ENCODE measurements around the gene APLNR. TPM values are rescaled to one million over a fixed set of nuclear protein-coding genes. Genes with fewer than 3 reads are reported as not detected.

The APLNR gene
- polyA plus RNA-seq, 1 of the 3 experiments (the other 2 are of a cell fraction), result 0.03 TPM

DNA sequence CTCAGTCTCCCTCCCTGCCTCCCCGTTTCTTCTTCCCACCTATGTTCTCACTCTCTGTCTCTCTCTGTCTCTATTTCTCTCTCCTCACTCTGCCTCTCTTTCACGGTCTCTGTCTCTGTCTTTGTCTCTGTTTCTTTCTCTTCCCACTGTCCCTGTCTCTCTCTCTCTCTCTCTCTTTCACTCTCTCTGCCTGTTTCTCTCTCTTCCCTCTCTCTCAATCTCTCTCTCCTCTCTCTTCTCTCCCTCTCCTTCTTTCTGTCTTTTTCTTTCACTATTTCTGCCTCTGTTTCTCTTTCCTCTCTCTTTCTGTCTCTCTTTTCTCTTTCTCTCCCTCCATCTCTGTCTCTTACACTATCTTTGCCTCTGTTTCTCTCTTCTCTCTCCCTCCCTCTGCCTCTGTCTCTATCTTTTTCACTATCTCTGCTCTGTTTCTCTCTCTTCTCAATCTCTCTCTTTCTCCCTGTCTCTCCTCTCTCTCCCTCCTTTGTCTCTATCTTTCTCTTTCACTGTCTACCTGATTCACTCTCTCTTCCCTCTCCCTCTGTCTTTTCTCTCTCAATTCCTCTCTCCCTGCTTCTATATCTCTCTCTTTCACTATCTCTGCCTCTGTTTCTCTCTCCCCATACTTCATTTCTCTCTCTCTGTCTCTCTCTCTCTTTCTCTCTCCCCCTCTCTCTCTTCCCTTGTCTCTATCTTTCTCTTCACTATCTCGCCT lies 5.4 kb downstream of the APLNR start (continued):
- TF ChIP-seq, protein P1, sequence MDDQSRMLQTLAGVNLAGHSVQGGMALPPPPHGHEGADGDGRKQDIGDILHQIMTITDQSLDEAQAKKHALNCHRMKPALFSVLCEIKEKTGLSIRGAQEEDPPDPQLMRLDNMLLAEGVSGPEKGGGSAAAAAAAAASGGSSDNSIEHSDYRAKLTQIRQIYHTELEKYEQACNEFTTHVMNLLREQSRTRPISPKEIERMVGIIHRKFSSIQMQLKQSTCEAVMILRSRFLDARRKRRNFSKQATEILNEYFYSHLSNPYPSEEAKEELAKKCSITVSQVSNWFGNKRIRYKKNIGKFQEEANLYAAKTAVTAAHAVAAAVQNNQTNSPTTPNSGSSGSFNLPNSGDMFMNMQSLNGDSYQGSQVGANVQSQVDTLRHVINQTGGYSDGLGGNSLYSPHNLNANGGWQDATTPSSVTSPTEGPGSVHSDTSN (IDR thresholded peaks at IDR 0.05), result no peak
- TF ChIP-seq FOXM1 (IDR thresholded peaks at IDR 0.05; ENCODE audit: low read depth) (no peak), POLR2AphosphoS5 (IDR thresholded peaks at IDR 0.05; ENCODE audit: low read depth, low read length) (no peak), NFIC (IDR thresholded peaks at IDR 0.05; ENCODE audit: borderline replicate concordance) (no peak), FOSL2 (IDR thresholded peaks at IDR 0.05; ENCODE audit: borderline replicate concordance, low read depth) (no peak)

DNA sequence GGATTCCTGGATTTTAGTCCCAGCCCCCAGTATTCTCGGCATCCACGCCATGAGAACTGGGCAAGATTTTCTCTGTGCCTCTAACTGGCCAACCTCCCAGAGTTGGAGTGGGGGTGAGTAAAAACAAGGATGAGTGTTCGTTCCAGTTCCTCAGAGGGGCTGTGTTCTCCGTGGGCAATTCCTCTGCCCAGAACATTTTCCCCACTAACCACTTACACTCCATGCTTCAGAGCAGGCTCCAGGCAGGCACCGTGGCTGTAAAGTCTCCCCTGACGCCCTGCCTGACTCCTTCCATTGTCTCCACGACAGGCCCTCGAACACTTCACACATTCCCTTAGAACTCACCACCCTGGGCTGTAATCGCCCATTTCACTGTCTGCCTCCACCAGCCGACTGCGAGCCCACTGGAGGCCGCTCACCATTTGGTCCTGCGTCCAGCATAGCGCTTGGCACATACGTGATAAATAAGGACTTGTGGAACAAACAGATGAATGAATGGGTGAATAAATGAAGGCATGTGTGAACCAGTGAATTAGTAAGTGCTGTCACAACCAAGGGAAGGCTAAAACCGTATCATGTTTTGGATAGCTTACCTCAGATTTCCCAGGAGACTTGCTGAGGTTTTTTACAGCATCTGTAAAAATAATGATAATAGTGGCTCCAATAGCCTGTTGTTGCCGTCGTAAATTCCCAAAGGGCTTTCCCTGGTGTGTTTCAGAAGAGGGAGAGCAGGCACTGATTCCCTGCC lies 6.1 kb downstream of the APLNR start:
- CTCF ChIA-PET, result no interaction called here
- no peak for DNase-seq
- TF ChIP-seq NRF1 (IDR thresholded peaks at IDR 0.05; ENCODE audit: low read depth, low read length) (no peak), RAD21 (IDR thresholded peaks at IDR 0.05; ENCODE audit: low read length) (no peak), JUND (IDR thresholded peaks at IDR 0.05) (no peak), TEAD4 (IDR thresholded peaks at IDR 0.05; ENCODE audit: borderline replicate concordance, insufficient read depth) (no peak), RCOR1 (IDR thresholded peaks at IDR 0.05; ENCODE audit: low read length) (no peak), SIN3A (IDR thresholded peaks at IDR 0.05; ENCODE audit: borderline replicate concordance, low read depth, low read length) (no peak), FOXM1 (IDR thresholded peaks at IDR 0.05; ENCODE audit: low read depth) (no peak), MEF2A (IDR thresholded peaks at IDR 0.05; ENCODE audit: borderline replicate concordance, low read depth) (no peak), RXRA (IDR thresholded peaks at IDR 0.05; ENCODE audit: borderline replicate concordance, low read depth) (no peak), TAF1 (IDR thresholded peaks at IDR 0.05; ENCODE audit: borderline replicate concordance, low read depth, low read length) (no peak), NFIC (IDR thresholded peaks at IDR 0.05; ENCODE audit: borderline replicate concordance) (no peak), RFX5 (IDR thresholded peaks at IDR 0.05; ENCODE audit: low read length) (no peak)
- TF ChIP-seq, protein P1 (IDR thresholded peaks at IDR 0.05), result no peak
- TF ChIP-seq, protein P2, sequence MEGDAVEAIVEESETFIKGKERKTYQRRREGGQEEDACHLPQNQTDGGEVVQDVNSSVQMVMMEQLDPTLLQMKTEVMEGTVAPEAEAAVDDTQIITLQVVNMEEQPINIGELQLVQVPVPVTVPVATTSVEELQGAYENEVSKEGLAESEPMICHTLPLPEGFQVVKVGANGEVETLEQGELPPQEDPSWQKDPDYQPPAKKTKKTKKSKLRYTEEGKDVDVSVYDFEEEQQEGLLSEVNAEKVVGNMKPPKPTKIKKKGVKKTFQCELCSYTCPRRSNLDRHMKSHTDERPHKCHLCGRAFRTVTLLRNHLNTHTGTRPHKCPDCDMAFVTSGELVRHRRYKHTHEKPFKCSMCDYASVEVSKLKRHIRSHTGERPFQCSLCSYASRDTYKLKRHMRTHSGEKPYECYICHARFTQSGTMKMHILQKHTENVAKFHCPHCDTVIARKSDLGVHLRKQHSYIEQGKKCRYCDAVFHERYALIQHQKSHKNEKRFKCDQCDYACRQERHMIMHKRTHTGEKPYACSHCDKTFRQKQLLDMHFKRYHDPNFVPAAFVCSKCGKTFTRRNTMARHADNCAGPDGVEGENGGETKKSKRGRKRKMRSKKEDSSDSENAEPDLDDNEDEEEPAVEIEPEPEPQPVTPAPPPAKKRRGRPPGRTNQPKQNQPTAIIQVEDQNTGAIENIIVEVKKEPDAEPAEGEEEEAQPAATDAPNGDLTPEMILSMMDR (IDR thresholded peaks at IDR 0.05), result no peak
- TF ChIP-seq, protein P3, sequence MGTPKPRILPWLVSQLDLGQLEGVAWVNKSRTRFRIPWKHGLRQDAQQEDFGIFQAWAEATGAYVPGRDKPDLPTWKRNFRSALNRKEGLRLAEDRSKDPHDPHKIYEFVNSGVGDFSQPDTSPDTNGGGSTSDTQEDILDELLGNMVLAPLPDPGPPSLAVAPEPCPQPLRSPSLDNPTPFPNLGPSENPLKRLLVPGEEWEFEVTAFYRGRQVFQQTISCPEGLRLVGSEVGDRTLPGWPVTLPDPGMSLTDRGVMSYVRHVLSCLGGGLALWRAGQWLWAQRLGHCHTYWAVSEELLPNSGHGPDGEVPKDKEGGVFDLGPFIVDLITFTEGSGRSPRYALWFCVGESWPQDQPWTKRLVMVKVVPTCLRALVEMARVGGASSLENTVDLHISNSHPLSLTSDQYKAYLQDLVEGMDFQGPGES (IDR thresholded peaks at IDR 0.05; ENCODE audit: low read depth, low read length), result no peak
- TF ChIP-seq, protein P4, sequence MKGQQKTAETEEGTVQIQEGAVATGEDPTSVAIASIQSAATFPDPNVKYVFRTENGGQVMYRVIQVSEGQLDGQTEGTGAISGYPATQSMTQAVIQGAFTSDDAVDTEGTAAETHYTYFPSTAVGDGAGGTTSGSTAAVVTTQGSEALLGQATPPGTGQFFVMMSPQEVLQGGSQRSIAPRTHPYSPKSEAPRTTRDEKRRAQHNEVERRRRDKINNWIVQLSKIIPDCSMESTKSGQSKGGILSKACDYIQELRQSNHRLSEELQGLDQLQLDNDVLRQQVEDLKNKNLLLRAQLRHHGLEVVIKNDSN (IDR thresholded peaks at IDR 0.05; ENCODE audit: borderline replicate concordance, low read depth), result no peak
- TF ChIP-seq, protein P5, sequence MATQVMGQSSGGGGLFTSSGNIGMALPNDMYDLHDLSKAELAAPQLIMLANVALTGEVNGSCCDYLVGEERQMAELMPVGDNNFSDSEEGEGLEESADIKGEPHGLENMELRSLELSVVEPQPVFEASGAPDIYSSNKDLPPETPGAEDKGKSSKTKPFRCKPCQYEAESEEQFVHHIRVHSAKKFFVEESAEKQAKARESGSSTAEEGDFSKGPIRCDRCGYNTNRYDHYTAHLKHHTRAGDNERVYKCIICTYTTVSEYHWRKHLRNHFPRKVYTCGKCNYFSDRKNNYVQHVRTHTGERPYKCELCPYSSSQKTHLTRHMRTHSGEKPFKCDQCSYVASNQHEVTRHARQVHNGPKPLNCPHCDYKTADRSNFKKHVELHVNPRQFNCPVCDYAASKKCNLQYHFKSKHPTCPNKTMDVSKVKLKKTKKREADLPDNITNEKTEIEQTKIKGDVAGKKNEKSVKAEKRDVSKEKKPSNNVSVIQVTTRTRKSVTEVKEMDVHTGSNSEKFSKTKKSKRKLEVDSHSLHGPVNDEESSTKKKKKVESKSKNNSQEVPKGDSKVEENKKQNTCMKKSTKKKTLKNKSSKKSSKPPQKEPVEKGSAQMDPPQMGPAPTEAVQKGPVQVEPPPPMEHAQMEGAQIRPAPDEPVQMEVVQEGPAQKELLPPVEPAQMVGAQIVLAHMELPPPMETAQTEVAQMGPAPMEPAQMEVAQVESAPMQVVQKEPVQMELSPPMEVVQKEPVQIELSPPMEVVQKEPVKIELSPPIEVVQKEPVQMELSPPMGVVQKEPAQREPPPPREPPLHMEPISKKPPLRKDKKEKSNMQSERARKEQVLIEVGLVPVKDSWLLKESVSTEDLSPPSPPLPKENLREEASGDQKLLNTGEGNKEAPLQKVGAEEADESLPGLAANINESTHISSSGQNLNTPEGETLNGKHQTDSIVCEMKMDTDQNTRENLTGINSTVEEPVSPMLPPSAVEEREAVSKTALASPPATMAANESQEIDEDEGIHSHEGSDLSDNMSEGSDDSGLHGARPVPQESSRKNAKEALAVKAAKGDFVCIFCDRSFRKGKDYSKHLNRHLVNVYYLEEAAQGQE (IDR thresholded peaks at IDR 0.05; ENCODE audit: low read depth, low read length), result no peak

More for the DNA sequence above, 6.1 kb downstream of the APLNR start:
- Histone ChIP-seq H3K9ac (no peak overlapping the region), H3F3A (replicated peaks; ENCODE audit: insufficient read depth) (no peaks in the 10 kb centered on the region), H3K4me2 (no peak overlapping the region), H3K9me3 (no peaks in the 10 kb centered on the region), H3K27me3 (ENCODE audit: insufficient read depth) (peaks cover 10% of the 10 kb centered on the region; the same call in 1 of the 2 replicates), H3K4me1 (ENCODE audit: control insufficient read depth in 1 of 2, insufficient read depth in 2 of 2, low read depth in 1 of 2, low read length in 1 of 2) (peaks cover 0 to 5% of the 10 kb centered on the region in 2 experiments; a peak in 1 of 4 replicates), H3K79me2 (ENCODE audit: insufficient read depth) (no peaks in the 10 kb centered on the region), H3K27ac (ENCODE audit: low read depth in 2 of 2, low read length in 1 of 2) (no peak overlapping the region), H3K4me3 (ENCODE audit: low read depth in 2 of 2, low read length in 1 of 2) (no peak overlapping the region), H2AFZ (ENCODE audit: low read depth) (no peak overlapping the region), H4K20me1 (ENCODE audit: insufficient read depth) (no peaks in the 10 kb centered on the region), H3K36me3 (replicated peaks in 1 of 2; ENCODE audit: control insufficient read depth in 1 of 2, insufficient read depth in 2 of 2, low read length in 1 of 2) (no peaks in the 10 kb centered on the region), H3K9me2 (no peaks in the 10 kb centered on the region)
- WGBS (ENCODE audit: low lambda C conversion rate), result 71% methylated on average over 18 of the region's 18 CpGs
- POLR2A ChIA-PET, result no interaction called here
